Stomach smooth muscle (tissue), 2 donors: ENCODE data around the gene LRRC27.
"Not testable (repeated sequence)": the region's sequence is repeated elsewhere in the genome, so short reads cannot be mapped to it uniquely, and the experiment has no call there.

Experiments
- H3K27ac ChIP-seq: one replicate; pipeline ENCODE4 v1.7.0; 2013; ENCODE audit warnings: mild to moderate bottlenecking, low read length, inconsistent platforms
- H3K27me3 ChIP-seq, 2 donors: one replicate each; pipeline ENCODE4 v1.7.0; 2013; ENCODE audit warnings: low read length in 2 of 2; ENCODE audit not compliant: insufficient read depth in 2 of 2, control insufficient read depth in 1 of 2
- H3K36me3 ChIP-seq, 2 donors: one replicate each; pipeline ENCODE4 v1.7.0; 2013; ENCODE audit warnings: low read length in 2 of 2; ENCODE audit not compliant: control insufficient read depth in 2 of 2, insufficient read depth in 2 of 2
- H3K4me1 ChIP-seq: one replicate; pipeline ENCODE4 v1.7.0; 2013; ENCODE audit warnings: low read length; ENCODE audit not compliant: control insufficient read depth, insufficient read depth
- H3K4me3 ChIP-seq, 2 donors: one replicate each; pipeline ENCODE4 v1.7.0; 2013; ENCODE audit warnings: low read length in 2 of 2
- H3K9ac ChIP-seq, 2 donors: one replicate each; pipeline ENCODE4 v1.7.0; 2013; ENCODE audit warnings: low read length in 2 of 2, mild to moderate bottlenecking in 1 of 2
- H3K9me3 ChIP-seq, 2 donors: one replicate each; pipeline ENCODE4 v1.7.0; 2013; ENCODE audit warnings: low read length in 2 of 2; ENCODE audit not compliant: control insufficient read depth in 2 of 2
- donor health status: healthy.
- donor health status: Pancreatic carcinoma.

LRRC27 gene

DNA sequence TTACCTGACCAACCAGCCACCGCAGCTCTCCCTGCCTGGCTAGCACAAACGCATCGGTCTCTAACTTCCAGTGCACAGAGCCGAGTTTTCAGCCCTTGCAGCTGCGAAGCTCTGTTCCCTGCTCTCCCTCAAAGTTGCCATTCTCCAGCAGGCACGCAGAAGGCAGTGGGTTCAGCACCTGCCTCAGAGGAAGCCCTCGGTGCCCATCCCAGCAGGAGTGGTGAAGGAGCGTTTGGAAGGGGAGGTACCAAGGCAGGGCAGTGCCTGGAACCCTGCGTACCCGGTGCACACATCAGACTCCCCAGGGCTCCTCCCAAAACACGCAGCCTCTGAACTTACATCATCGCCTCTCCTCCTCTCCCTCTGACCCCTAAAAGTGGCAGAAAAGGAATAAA is 22.5 kb upstream of the LRRC27 start:
- Histone ChIP-seq H3K9ac (no peak overlapping the region), H3K4me3 (no peak overlapping the region), H3K27me3 (no peaks in the 10 kb centered on the region), H3K36me3 (no peaks in the 10 kb centered on the region), H3K4me1 (peaks cover 18% of the 10 kb centered on the region), H3K9me3 (peaks cover 0 to 5% of the 10 kb centered on the region in 2 donors), H3K27ac (no peak overlapping the region)

DNA sequence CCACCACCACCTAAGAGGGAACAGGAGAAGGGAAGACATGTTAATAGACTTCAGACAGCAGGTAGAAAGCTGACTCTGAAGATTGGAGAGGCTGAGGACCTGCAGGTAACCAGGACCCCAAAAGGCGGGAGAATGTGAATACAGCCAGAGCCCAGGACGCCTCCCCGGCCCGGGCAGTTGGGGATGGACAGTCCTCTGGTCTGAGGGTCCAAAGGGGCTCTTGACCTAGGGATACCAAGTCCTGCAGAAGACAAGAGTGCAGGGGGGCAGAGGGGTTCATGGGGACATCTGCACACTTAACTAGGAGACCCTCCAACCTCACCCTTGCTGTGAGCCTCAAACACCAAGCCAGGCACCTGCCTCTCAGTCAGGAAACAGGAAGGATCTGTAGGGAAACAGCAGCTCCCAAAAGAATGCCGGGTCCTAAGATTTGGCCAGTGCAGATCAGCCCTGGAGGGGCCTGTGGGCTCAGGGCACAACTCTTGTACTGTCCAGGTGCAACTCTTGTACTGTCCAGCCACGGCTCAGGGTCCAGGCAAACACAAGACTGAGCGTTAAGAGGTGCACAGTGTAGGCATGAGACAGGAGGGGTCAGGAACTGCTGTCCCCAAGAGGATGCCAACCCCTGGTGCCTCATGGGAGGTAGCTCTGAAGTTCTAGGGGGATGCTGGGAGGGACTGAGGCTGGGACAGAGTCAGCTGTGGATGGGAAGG is 22.0 kb upstream of the LRRC27 start:
- no peaks in the 10 kb centered on the region for H3K36me3 ChIP-seq
- peaks cover 0 to 5% of the 10 kb centered on the region in 2 donors for H3K9me3 ChIP-seq
- H3K4me3 ChIP-seq, result no peak overlapping the region
- H3K27ac ChIP-seq, result no peak overlapping the region
- H3K4me1 ChIP-seq, result peaks cover 18% of the 10 kb centered on the region
- H3K27me3 ChIP-seq, result no peaks in the 10 kb centered on the region
- H3K9ac ChIP-seq, result no peak overlapping the region

DNA sequence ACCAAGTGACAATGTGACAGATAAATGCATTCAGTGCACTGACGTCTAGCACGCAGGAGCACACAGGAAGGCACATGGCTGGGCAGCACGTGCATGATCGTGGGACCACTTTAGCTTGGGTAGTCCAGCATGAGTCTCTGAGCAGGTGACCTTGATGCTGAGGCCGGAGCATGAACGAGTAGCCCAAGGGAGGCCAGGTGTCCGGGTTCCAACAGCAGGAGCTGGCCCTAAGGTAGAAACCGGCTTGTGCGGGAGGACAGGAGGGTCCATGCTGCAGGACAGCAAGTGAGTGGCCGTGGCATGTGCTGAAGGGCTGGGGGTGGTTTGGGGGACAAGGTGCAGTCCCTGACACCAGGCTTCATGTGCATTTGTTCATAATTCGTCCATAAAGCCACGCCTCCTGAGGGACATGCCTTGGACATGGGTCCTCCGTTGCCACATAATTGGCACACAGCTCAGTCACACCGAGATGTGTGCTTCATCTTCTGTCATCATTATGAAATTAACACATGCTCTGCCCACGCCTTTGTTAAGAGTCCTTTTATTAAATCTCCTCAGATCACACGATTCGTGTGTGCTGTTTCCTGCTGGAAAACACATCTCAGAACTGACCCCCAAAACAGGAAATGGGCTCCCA is 21.2 kb upstream of the LRRC27 start:
- peaks cover 0 to 5% of the 10 kb centered on the region in 2 donors for H3K9me3 ChIP-seq
- no peaks in the 10 kb centered on the region for H3K36me3 ChIP-seq
- no peak overlapping the region for H3K27ac ChIP-seq
- H3K9ac ChIP-seq, result no peak overlapping the region
- H3K4me1 ChIP-seq, result peaks cover 18% of the 10 kb centered on the region
- no peak overlapping the region for H3K4me3 ChIP-seq
- H3K27me3 ChIP-seq, result no peaks in the 10 kb centered on the region

DNA sequence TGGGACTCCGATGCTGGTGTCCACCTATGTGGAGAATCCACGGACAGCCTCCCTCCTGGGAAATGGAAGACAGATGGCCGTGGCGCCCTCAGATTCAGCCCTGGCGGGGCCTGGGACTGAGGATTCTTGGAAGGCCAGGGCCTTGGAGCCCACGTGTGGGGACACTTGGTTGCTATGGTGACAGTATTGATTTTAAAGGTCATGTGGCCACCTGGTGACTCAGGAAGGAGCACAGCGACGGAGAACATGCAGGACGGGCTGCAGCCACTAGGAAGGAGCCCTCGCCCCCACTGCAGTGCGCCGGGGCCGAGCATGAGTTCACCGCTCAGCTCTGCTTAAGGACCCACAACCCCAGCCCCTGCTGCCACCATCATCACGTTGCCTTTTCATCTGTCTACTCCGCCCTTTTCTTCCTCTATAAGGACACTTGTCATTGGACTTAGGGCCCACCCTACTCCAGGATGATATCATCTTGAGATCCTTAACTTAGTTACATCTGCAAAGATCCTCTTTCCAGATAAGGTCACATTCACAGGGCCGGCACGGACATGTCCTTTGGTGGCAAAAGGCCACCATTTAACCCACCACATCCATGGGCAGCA is 20.6 kb upstream of the LRRC27 start:
- H3K9ac ChIP-seq, result no peak overlapping the region
- no peak overlapping the region for H3K27ac ChIP-seq
- H3K36me3 ChIP-seq, result no peaks in the 10 kb centered on the region
- H3K27me3 ChIP-seq, result no peaks in the 10 kb centered on the region
- peaks cover 0 to 5% of the 10 kb centered on the region in 2 donors for H3K9me3 ChIP-seq
- H3K4me1 ChIP-seq, result peaks cover 18% of the 10 kb centered on the region
- H3K4me3 ChIP-seq, result no peak overlapping the region

DNA sequence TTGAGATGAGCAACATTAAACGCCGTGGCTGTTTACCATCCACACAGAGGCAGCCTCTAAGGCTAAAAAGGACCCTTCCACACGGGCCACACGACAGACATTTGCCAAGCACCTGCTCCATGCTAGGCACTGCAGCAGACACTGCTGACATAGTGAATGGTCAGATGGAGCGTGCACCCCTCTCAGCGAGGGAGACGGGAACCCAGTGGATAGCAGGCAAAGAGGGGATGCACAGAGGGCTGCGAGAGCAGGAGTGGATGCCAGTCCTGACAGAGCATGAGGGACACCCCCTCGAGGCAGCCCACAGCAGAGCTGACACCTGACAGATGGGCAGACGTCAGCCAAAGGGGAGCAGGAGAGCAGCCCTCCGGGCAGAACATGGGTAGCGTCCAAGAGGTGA is 18.7 kb upstream of the LRRC27 start:
- Histone ChIP-seq H3K27ac (no peak overlapping the region), H3K36me3 (no peaks in the 10 kb centered on the region), H3K4me3 (no peak overlapping the region), H3K9me3 (peaks cover 0 to 5% of the 10 kb centered on the region in 2 donors), H3K4me1 (peaks cover 8% of the 10 kb centered on the region), H3K27me3 (no peaks in the 10 kb centered on the region), H3K9ac (no peak overlapping the region)

DNA sequence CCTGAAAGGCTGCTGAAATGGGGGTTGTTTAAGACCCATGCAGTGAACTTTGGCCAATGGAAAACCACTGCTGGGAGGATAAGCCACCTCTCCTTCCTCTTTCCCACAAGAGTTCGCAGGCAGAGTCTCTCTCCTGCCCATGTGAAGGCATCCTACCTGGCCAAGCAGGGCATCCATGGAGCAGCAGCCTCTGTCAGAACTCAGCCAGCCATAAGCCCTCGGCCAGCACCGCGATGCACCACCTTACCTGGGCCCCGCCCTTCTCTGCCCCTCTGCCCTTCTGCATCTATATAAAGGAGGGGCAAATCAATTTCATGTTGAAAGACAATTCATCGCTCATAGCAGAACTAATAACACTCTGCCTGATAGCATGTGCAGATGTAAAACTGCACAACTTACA is 18.1 kb upstream of the LRRC27 start:
- Histone ChIP-seq H3K27me3 (no peaks in the 10 kb centered on the region), H3K27ac (no peak overlapping the region), H3K4me3 (no peak overlapping the region), H3K9me3 (peaks cover 0 to 5% of the 10 kb centered on the region in 2 donors), H3K9ac (no peak overlapping the region), H3K36me3 (no peaks in the 10 kb centered on the region), H3K4me1 (peaks cover 3% of the 10 kb centered on the region)

DNA sequence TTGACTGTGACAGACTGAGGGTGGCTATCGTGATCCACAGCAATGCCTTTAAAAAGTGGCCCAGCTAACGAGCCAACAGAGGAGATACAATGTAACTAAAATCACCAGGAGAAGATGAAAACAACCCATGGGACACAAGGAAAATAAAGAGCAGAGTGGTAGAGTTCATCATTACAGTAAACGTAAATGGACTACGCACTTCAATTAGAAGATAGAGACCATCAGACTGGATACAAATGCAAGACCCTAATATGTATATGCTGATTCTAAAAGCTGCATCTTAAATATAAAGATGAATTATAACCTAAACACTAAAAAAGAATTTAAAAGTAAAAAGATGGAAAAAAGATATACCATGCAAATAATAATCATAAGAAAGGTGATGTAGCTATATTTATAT is 17.7 kb upstream of the LRRC27 start:
- Histone ChIP-seq H3K27ac (no peak overlapping the region), H3K9me3 (peaks cover 0 to 5% of the 10 kb centered on the region in 2 donors), H3K9ac (no peak overlapping the region), H3K4me3 (no peak overlapping the region), H3K36me3 (no peaks in the 10 kb centered on the region), H3K27me3 (no peaks in the 10 kb centered on the region), H3K4me1 (no peaks in the 10 kb centered on the region)

DNA sequence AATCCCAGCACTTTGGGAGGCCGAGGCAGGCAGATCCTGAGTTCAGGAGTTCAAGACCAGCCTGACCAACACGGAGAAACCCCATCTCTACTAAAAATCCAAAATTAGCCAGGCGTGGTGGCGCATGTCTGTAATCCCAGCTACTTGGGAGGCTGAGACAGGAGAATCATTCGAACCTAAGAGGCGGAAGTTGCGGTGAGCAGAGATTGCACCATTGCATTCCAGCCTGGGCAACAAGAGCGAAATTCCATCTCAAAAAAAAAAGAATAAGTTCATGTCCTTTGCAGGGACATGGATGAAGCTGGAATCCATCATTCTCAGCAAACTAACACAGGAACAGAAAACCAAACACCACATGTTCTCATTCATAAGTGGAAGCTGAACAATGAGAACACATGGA is 17.1 kb upstream of the LRRC27 start:
- not testable (repeated sequence) for H3K27ac ChIP-seq, H3K36me3 ChIP-seq, H3K9me3 ChIP-seq, H3K9ac ChIP-seq, H3K4me1 ChIP-seq, H3K27me3 ChIP-seq, H3K4me3 ChIP-seq

DNA sequence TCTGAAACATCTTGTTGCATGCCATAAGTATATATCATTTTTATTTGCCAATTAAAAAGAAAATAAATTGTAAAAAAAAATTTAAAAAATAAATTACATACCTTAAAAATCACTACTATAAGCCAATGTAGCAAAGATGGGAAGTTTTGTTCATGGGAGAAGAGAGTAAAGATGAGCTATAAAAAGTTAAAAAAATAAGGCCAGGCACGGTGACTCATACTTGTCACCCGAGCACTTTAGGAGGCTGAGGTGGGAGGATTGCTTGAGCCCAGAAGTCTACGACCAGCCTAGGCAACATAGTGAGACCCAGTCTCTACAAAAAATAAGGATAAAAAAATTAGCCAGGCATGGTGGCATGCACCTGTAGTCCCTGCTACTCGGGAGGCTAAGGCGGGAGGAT is 15.9 kb upstream of the LRRC27 start:
- no peaks in the 10 kb centered on the region for H3K4me1 ChIP-seq
- H3K9ac ChIP-seq, result no peak overlapping the region
- H3K27ac ChIP-seq, result no peak overlapping the region
- H3K27me3 ChIP-seq, result no peaks in the 10 kb centered on the region
- H3K9me3 ChIP-seq, result peaks cover 0 to 5% of the 10 kb centered on the region in 2 donors
- H3K36me3 ChIP-seq, result no peaks in the 10 kb centered on the region
- H3K4me3 ChIP-seq, result no peak overlapping the region

DNA sequence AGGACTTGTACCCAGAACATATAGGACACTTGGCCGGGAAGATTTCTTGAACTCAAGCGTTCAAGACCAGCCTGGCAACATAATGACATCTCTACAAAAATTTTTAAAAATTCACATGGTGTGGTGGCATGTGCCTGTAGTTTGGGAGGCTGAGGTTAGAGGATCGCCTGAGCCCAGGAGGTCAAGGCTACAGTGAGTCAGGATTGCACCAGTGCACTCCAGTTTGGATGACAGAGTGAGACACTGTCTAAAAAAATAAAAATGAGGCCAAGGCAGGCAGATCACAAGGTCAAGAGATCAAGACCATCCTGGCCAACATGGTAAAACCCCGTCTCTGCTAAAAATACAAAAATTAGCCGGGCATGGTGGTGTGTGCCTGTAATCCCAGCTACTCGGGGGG is 14.5 kb upstream of the LRRC27 start:
- not testable (repeated sequence) for H3K9ac ChIP-seq, H3K36me3 ChIP-seq, H3K27ac ChIP-seq, H3K9me3 ChIP-seq, H3K4me1 ChIP-seq, H3K4me3 ChIP-seq, H3K27me3 ChIP-seq
